ENCODE measurements around the gene FHIP2A.

Gene FHIP2A

DNA sequence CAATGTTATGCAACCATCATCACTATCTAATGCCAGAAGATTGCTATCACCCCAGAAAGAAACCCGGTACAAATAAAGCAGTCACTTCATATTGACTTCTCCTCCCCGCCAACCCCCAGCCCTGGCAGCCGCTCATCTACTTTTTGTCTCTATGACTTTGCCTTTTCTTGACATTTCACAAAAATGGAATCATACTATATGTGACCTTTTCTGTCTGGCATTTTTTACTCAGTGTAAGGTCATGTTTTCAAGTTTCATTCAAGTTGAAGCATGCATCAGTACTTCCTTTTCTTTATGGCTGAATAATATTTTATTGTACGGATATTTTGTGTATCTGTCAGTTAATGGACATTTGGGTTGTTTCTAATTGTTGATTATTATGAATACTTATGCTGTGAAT is 28.1 kb downstream of the FHIP2A start:
- H3K4me3 Mint-ChIP-seq: no peak overlapping the region
- H3K9me3 Mint-ChIP-seq: no peaks in the 10 kb centered on the region
- H3K4me1 Mint-ChIP-seq: no peaks in the 10 kb centered on the region
- no peaks in the 10 kb centered on the region for H3K27me3 Mint-ChIP-seq (ENCODE audit: low read depth, poor library complexity)
- DNase-seq: no peak
- TF ChIP-seq CTCF (IDR thresholded peaks at IDR 0.05): no peak
- H3K27ac Mint-ChIP-seq: no peak overlapping the region
- peaks cover 94% of the 10 kb centered on the region for H3K36me3 Mint-ChIP-seq (ENCODE audit: low read depth)

GRCh38 chr10:114850126-114850525 is 28.5 kb downstream of the FHIP2A start:
- Mint-ChIP-seq H3K4me1 (no peaks in the 10 kb centered on the region), H3K4me3 (no peak overlapping the region), H3K27ac (no peak overlapping the region), H3K27me3 (ENCODE audit: low read depth, poor library complexity) (no peaks in the 10 kb centered on the region), H3K9me3 (no peaks in the 10 kb centered on the region), H3K36me3 (ENCODE audit: low read depth) (peaks cover 94% of the 10 kb centered on the region)
- no peak for DNase-seq
- TF ChIP-seq CTCF (IDR thresholded peaks at IDR 0.05): no peak

- H3K36me3 Mint-ChIP-seq (ENCODE audit: low read depth): peaks cover 94% of the 10 kb centered on the region
- H3K4me3 Mint-ChIP-seq: no peak overlapping the region
- no peaks in the 10 kb centered on the region for H3K4me1 Mint-ChIP-seq
- no peaks in the 10 kb centered on the region for H3K9me3 Mint-ChIP-seq
- DNase-seq: no peak
- H3K27ac Mint-ChIP-seq: no peak overlapping the region
- TF ChIP-seq CTCF (IDR thresholded peaks at IDR 0.05): no peak
- H3K27me3 Mint-ChIP-seq (ENCODE audit: low read depth, poor library complexity): no peaks in the 10 kb centered on the region
These were observed 29.8 kb downstream of the FHIP2A start for GRCh38 chr10:114851336-114851735.

GRCh38 chr10:114852197-114852596 is 30.6 kb downstream of the FHIP2A start:
- no peak for DNase-seq
- Mint-ChIP-seq H3K27ac (no peak overlapping the region), H3K4me1 (no peaks in the 10 kb centered on the region), H3K36me3 (ENCODE audit: low read depth) (peaks cover 87% of the 10 kb centered on the region), H3K4me3 (no peak overlapping the region), H3K9me3 (no peaks in the 10 kb centered on the region), H3K27me3 (ENCODE audit: low read depth, poor library complexity) (no peaks in the 10 kb centered on the region)
- TF ChIP-seq CTCF (IDR thresholded peaks at IDR 0.05): no peak

DNA sequence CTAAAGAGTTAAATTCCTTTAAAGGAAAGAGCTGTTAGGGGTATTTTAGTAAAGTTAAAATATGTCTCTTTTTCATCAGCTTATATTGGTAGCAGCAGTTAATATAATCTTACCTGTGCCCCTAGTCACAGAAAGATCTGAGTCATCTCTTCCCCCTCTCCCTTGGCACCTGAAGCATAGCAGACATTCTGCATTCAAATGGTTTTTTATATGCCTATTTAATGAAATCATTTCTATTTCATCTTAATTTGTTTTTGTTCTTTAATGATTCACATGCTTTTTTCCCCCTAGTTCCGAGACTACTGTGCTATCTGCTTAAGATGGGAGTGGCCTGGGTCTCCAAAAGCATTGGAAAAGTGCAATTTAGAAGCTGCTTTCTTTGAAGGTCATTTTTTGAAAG is 33.3 kb downstream of the FHIP2A start:
- no peak for TF ChIP-seq CTCF (IDR thresholded peaks at IDR 0.05)
- no peak for DNase-seq
- Mint-ChIP-seq H3K9me3 (no peaks in the 10 kb centered on the region), H3K4me1 (no peaks in the 10 kb centered on the region), H3K27me3 (ENCODE audit: low read depth, poor library complexity) (no peaks in the 10 kb centered on the region), H3K27ac (no peak overlapping the region), H3K36me3 (ENCODE audit: low read depth) (peaks cover 74% of the 10 kb centered on the region), H3K4me3 (no peak overlapping the region)

- H3K27me3 Mint-ChIP-seq (ENCODE audit: low read depth, poor library complexity): no peaks in the 10 kb centered on the region
- no peak for DNase-seq
- H3K36me3 Mint-ChIP-seq (ENCODE audit: low read depth): peaks cover 74% of the 10 kb centered on the region
- TF ChIP-seq CTCF (IDR thresholded peaks at IDR 0.05): no peak
- H3K4me1 Mint-ChIP-seq: no peaks in the 10 kb centered on the region
- H3K4me3 Mint-ChIP-seq: no peak overlapping the region
- no peak overlapping the region for H3K27ac Mint-ChIP-seq
- no peaks in the 10 kb centered on the region for H3K9me3 Mint-ChIP-seq
These were observed 34.4 kb downstream of the FHIP2A start for GRCh38 chr10:114855776-114856543.
